Right ventricle myocardium superior (tissue), 1 donor: ENCODE results near the gene PCSK7. TPM values are rescaled to one million over a fixed set of nuclear protein-coding genes. Genes with fewer than 3 reads are reported as not detected.

Experiments
- total RNA-seq: library from RNA; stranded (reverse); fragmentation: NEBNext Ultra II Directional; extraction: Animal tissue kit (Norgen Biotek cat#: 25700); gene quantifications from one replicate; pipeline ENCODE4 v1.2.1, GENCODE V29; 2021
- donor health status: DM: no; HTN: yes; CAD: no; lungs with severe emphysema.

The PCSK7 gene
- total RNA-seq, 1 donor from 2014 or later, result 22.3 TPM

Other genes starting within 250 kb of the PCSK7 start
- gene SIK3, start 133.6 kb downstream of the PCSK7 start, total RNA-seq, result 30.6 TPM
- 42.6 TPM for gene PAFAH1B2, start 87.8 kb downstream of the PCSK7 start, total RNA-seq
- 19.5 TPM for gene SIDT2, start 53.3 kb downstream of the PCSK7 start, total RNA-seq
- gene TAGLN, start 32.7 kb downstream of the PCSK7 start, total RNA-seq, result 91.4 TPM
- 19.8 TPM for gene RNF214, start 598 bp upstream of the PCSK7 start, total RNA-seq
- 8.3 TPM for gene BACE1-AS, start 59.3 kb upstream of the PCSK7 start, total RNA-seq
- 10.4 TPM for gene BACE1, start 84.2 kb upstream of the PCSK7 start, total RNA-seq
- 4.3 TPM for gene CEP164, start 95.8 kb upstream of the PCSK7 start, total RNA-seq